Vagina (tissue), 2 donors: ENCODE data around the gene CT45A10.
"Not testable (repeated sequence)": the region's sequence is repeated elsewhere in the genome, so short reads cannot be mapped to it uniquely, and the experiment has no call there.

Experiments
- POLR2A ChIP-seq, 2 donors: fragments of 450-650 bp; IDR thresholded peaks; one replicate each; pipeline ENCODE4 v1.6.1; 2017; ENCODE audit warnings: antibody characterized with exemption in 2 of 2, mild to moderate bottlenecking in 2 of 2, moderate library complexity in 2 of 2
- POLR2AphosphoS5 ChIP-seq, 2 donors: sonication (generic); formaldehyde crosslinking; IDR thresholded peaks; one replicate each; pipeline ENCODE4 v1.9.0; 2017; ENCODE audit warnings: antibody characterized with exemption in 2 of 2, mild to moderate bottlenecking in 2 of 2, low read depth in 1 of 2; ENCODE audit not compliant: insufficient read depth in 1 of 2
- TF ChIP-seq, protein P1 (sequence below), 3 experiments: fragments of 450-650 bp in 2 of 3; fragments of 200-600 bp in 1 of 3; sonication (generic) in 1 of 3; IDR thresholded peaks; one replicate each; pipeline ENCODE4 v1.5.1; 2017 to 2019; ENCODE audit warnings: antibody characterized with exemption in 3 of 3, mild to moderate bottlenecking in 2 of 3, moderate library complexity in 2 of 3

DNA sequence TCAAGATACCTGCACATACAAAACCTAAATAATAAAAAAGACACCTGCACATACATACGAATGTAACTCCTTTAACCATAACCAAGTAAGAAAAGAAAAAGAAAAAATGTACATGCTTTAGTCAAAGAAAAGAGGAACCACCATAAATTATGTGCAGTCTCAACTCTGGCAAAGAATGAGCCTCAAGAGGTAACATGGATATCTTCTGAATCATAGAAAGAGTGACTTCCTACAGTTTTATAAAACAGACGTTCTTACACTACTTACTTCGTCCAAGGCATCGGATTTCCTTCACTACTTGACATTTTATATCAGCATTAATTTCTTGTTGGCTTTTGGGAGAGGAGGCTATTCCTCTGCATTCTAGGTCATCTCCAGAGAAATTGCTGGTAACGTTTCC lies 10.5 kb downstream of the CT45A10 start:
- TF ChIP-seq, protein P1, sequence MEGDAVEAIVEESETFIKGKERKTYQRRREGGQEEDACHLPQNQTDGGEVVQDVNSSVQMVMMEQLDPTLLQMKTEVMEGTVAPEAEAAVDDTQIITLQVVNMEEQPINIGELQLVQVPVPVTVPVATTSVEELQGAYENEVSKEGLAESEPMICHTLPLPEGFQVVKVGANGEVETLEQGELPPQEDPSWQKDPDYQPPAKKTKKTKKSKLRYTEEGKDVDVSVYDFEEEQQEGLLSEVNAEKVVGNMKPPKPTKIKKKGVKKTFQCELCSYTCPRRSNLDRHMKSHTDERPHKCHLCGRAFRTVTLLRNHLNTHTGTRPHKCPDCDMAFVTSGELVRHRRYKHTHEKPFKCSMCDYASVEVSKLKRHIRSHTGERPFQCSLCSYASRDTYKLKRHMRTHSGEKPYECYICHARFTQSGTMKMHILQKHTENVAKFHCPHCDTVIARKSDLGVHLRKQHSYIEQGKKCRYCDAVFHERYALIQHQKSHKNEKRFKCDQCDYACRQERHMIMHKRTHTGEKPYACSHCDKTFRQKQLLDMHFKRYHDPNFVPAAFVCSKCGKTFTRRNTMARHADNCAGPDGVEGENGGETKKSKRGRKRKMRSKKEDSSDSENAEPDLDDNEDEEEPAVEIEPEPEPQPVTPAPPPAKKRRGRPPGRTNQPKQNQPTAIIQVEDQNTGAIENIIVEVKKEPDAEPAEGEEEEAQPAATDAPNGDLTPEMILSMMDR (IDR thresholded peaks at IDR 0.05) = not testable (repeated sequence)
- TF ChIP-seq POLR2AphosphoS5 (IDR thresholded peaks at IDR 0.05; ENCODE audit: insufficient read depth in 1 of 2, low read depth in 1 of 2); POLR2A (IDR thresholded peaks at IDR 0.05): not testable (repeated sequence)
